Choroid plexus epithelial cell (primary cell): Measurements from ENCODE around the gene OR52B6.
A peak's percentile ranks its signal among the peaks of the same experiment; 100 is the strongest.

Experiments
- DNase-seq: peaks from one replicate; pipeline ENCODE4 v3.0.0-alpha.2; 2010; ENCODE audit warnings: low read depth
- H3K4me3 ChIP-seq: 2 replicates; pipeline ENCODE4 v1.5.1; 2011; ENCODE audit warnings: low read depth, mild to moderate bottlenecking, control low read depth, low read length, moderate library complexity
- TF ChIP-seq, protein P1 (sequence below): conservative IDR thresholded peaks from 2 replicates; pipeline ENCODE4 v1.5.1; 2011; ENCODE audit warnings: low read depth, mild to moderate bottlenecking, control low read depth, inconsistent platforms, low read length, moderate library complexity

OR52B6 gene

GRCh38 chr11:5605849-5606248 lies 25.2 kb downstream of the OR52B6 start:
- DNase-seq = peak; percentile 88
- TF ChIP-seq, protein P1, sequence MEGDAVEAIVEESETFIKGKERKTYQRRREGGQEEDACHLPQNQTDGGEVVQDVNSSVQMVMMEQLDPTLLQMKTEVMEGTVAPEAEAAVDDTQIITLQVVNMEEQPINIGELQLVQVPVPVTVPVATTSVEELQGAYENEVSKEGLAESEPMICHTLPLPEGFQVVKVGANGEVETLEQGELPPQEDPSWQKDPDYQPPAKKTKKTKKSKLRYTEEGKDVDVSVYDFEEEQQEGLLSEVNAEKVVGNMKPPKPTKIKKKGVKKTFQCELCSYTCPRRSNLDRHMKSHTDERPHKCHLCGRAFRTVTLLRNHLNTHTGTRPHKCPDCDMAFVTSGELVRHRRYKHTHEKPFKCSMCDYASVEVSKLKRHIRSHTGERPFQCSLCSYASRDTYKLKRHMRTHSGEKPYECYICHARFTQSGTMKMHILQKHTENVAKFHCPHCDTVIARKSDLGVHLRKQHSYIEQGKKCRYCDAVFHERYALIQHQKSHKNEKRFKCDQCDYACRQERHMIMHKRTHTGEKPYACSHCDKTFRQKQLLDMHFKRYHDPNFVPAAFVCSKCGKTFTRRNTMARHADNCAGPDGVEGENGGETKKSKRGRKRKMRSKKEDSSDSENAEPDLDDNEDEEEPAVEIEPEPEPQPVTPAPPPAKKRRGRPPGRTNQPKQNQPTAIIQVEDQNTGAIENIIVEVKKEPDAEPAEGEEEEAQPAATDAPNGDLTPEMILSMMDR = peak; percentile 28
- H3K4me3 ChIP-seq = no peak overlapping the region

DNA sequence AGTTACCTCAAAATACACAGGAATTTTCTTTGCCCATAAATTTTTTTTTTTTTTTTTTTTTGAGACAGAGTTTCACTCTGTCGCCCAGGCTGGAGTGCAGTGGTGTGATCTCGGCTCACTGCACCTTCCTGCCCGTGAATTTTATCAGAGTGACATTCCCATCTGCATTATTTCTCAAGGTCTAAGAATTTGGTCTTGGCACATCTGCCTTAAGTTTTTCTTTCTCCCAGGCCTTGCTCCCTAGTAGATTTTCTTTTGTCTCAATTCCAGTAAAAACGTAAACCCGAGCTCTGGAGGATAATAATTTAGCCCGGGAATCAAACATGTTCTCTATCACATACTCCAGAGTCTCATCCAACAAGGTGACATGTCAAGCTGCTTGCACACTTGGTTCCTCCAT lies 28.1 kb downstream of the OR52B6 start:
- DNase-seq = no peak
- no peak overlapping the region for H3K4me3 ChIP-seq
- TF ChIP-seq, protein P1 = no peak

GRCh38 chr11:5610446-5610845 lies 29.8 kb downstream of the OR52B6 start:
- no peak overlapping the region for H3K4me3 ChIP-seq
- TF ChIP-seq, protein P1 = no peak
- DNase-seq = no peak

GRCh38 chr11:5611627-5612026 lies 30.9 kb downstream of the OR52B6 start:
- no peak for DNase-seq
- TF ChIP-seq, protein P1 = no peak
- no peak overlapping the region for H3K4me3 ChIP-seq

DNA sequence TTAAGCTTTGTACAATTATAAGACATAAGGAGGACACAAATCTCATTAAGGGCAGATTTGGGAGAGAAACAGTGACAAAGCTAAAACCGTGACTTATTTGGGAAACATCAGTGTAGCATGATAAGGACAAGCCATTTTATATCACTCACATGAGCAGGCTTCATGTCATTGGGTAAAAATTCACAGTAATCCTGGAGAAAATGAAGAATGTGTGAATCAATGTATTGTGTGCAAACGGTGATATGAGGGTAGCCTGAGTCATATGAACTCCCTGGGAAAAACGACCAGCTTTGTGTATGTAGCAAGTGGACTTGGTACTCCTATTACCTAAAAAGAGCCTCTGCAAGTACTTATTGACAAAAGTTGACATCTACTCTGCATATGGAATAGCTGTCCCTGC lies 38.1 kb downstream of the OR52B6 start:
- TF ChIP-seq, protein P1 = no peak
- no peak overlapping the region for H3K4me3 ChIP-seq
- peak; percentile 54 for DNase-seq

GRCh38 chr11:5620651-5621521 lies 40.2 kb downstream of the OR52B6 start:
- no peak overlapping the region for H3K4me3 ChIP-seq
- DNase-seq = peak; percentile 93
- TF ChIP-seq, protein P1 = no peak

DNA sequence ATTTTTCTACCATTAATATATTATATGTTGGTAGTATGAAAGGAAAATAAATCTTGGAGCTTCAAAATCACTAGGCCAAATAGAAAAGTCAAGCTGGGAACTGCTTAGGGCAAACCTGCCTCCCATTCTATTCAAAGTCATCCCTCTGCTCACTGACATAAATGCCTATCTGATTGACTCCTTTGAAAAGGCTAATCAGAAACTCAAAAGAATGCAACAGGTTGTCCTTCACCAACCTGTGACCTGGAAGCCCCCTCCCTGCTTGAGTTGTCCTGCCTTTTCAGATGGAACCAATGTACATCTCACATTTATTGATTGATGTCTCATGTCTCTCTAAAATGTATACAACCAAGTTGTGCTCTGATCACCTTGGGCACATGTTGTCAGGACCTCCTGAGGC lies 40.9 kb downstream of the OR52B6 start:
- no peak for DNase-seq
- no peak overlapping the region for H3K4me3 ChIP-seq
- TF ChIP-seq, protein P1 = no peak
